NK-92 (cell line): Measurements from ENCODE around the gene SOAT2.
"Not testable (repeated sequence)": the region's sequence is repeated elsewhere in the genome, so short reads cannot be mapped to it uniquely, and the experiment has no call there.

ENCODE experiments used
- DNase-seq: peaks from one replicate; lab custom pipeline; 2025; ENCODE audit not compliant: unreplicated experiment; lab: John Stamatoyannopoulos, UW

SOAT2 gene

DNA sequence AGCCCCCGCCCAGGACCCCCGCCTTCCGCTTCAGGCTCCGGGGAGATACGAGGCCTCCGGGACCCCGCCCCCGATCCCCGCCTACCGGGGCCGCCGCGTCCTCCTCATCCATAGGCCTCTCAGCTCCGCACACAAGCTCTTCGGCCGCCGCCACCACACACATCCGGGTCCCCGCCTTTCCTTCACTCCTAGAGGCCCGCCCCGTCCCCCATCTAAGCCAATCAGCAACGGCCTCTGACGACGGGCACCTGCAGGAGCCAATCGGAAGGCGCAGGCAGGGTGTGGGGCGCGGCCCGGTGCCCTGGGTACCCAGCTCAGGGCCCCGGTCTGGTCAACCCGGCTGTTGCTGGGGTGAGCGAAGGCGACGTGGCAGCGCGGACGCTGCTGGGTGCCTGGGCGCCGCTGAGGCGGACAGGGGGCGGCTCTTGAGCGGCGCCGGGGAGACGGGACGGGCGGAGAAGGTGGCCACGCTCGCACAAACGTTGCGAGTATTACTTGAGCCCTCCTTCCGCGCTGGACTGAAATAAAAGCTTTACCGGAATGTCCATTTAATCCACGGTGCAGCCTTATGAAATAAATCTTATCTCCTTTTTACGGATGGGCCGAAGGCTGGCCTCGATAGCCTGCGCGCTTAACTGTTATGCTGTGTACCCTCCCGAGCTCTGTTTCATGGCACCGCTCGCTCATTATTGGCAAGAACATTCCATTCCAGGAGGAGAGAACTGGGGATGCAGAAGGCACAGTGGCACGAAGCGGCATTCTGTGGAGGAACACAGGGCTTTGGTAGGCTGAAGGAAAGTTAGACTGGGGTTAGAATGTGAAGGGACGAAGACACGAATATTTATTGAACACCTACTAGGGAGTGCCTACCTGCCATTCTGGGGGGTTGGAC, 23.8 kb upstream of the SOAT2 start, which contains the start of gene SPRYD3:
Gene SPRYD3 (minus strand): TSS at position 165 of the 892 bp plus-strand sequence. CDS start 57 bp downstream, at position 108.
- DNase-seq = peak; percentile 74

DNA sequence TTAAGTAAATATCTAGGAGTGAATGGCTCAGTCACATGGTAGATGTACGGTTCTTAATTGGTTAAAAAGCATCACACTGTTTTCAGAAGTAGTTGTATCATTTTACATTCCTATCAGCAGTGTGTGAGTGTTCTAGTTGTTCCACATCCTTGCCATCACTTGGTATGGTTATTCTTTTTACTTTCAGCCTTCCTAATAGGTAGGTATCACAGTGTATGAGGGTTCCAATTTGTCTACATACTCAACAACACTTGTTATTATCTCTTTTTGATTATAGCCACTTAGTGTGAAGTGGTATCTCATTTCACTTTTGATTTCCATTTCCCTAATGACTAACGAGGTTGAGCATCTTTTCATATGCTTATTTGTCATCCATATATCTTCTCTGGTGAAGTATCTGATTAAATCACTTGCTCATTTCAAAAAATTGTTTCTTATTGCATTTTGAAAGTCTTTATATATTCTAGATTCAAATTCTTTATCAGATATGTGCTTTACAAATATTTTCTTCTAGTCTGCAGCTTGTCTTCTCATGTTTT, 20.6 kb upstream of the SOAT2 start:
- DNase-seq = no peak

DNA sequence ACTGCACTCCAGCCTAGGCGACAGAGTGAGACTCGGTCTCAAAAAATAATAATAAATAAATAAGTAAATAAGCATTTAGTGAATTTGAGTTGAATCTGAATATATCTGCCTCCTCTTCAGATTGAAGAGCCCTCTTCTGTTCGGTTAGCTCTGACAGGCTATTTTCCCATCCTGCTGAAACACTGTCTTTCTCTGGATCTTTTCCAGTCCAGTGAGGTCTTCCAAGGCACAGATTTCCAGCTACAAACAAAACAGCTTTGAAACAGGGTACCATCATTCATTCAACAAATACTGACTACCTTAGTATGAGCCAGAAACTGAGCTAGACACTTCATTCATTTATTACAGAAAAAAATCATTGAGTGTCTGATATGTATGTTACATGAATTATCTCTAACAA, 16.9 kb upstream of the SOAT2 start:
- no peak for DNase-seq

DNA sequence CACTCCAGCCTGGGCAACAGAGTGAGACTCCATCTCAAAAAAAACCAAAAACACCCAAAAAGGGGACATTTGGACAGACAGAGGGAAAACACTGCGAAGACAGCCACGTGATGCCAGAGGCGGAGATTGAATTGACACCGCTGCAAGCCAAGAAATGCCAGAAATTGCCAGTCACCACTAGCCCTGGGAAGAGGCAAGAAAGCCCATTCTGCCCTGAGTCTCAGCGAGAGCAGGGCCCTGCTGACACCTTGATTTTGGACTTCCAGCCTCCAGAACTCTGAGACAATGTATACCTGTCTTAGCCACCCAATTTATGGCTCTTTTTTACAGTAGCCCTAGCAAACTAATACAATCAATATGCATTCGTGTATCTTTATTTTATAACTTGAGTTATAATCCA, 13.2 kb upstream of the SOAT2 start:
- no peak for DNase-seq

DNA sequence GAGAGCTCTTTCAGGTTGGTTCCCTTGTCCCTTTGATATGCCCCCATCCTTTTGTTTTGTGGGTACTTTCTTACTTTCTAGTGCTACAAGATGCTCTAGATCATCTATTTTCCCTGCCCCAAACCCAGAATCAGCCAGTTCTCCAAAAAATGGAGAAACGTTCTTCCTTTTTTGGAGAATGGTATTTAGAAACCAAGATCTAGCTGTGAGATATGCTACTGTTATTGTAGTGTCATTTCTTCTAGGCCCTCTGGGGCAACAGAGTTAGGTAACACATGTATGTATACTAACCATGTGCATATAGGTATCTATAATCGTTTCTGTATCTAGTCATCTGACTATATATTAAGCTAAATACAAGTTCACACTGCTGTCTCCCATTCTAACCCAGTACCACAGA, 12.7 kb upstream of the SOAT2 start:
- no peak for DNase-seq

DNA sequence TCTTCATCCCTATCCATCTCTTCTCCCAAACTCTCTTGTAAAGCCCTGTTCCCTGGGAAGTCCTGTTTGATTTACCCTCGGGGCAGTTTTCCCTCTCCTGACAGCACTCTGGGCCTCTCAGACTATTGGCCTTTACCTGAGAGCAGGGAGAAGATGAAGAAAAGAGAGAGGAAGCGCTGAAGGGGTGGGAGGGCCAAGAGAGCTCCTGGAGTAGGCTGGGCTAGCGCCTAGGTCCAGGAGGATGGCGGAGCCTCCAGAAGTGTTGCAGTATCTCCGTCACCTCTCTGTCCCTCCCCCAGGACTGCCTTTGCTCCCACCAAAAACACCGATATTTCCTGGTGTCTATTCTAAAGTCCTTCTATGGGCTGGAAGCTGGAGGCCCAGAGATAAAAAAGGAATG, 11.5 kb upstream of the SOAT2 start:
- DNase-seq = no peak

DNA sequence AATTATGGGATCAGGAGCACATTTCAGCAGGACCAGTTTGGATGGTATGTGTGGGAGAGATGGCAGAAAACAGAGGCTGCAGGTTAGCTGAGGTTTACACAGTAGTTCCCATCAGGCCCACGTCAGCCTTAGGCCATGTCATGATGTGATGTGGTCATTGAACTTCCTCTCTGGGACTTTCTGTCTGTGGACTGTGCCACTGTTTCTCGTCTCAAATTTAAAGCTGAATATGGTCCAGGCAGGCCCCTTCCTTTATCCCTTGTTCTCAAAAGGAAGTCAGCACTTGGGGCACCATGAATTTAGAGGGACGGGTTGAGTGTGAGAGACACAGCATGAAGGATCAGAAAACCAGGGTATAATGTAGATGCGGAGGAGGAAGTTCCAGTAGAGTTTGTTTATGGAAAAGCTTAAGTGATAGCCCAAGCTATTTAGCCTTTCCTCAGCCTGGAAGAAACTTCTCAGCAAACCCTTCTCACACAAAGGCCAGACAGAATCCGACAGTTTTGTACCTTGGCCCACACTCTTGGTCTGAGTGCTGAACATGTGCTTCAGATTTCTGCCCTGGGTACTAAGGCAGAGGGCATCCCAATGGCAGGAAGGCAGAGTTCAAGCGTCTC, 9.4 kb upstream of the SOAT2 start:
- DNase-seq = no peak

DNA sequence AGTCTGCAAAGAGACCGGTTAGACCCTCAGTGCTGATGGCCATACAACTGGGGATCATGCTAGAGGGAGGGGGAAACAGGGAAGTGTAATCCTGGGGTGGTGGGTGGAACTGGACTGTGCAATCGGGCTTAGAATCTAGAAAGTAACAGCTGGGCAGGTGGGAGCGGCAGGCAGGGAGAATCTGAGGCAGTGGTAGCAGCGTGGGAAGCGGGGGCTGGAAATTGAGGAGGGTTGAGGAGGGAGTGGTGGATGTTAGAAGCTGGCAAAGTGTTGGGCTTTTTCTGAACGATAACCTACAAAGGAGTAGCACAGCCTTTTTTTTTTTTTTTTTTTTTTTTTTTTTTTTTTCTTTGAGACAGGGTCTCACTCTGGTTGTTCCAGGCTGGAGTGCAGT, 8.9 kb upstream of the SOAT2 start:
- no peak for DNase-seq

DNA sequence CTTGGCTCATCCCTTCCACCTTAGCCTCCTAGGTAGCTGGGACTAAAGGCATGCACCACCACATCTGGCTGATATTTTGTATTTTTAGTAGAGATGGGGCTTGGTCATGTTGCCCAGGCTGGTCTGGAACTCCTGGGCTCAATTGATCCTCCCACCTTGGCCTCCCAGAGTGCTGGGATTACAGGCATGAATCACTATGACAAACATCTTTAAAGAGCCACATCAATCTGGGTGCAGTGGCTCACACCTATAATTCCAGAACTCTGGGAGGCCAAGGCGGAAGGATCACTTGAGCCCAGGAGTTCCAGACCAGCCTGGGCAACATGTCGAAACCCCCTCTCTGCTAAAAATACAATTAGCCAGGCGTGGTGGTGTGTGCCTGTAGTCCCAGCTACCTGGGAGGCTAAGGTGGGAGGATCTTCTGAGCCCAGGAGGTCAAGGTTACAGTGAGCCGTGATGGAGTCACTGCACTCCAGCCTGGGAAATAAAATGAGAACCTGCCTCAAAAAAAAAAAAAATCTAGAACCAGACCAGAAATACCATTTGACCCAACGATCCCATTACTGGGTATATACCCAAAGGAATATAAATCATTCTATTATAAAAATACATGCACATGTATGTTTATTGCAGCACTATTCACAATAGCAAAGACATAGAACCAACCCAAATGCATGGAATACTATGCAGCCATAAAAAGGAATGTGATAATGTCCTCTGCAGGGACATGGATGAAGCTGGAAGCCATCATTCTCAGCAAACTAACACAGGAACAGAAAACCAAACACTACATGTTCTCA, 8.3 kb upstream of the SOAT2 start:
- not testable (repeated sequence) for DNase-seq

DNA sequence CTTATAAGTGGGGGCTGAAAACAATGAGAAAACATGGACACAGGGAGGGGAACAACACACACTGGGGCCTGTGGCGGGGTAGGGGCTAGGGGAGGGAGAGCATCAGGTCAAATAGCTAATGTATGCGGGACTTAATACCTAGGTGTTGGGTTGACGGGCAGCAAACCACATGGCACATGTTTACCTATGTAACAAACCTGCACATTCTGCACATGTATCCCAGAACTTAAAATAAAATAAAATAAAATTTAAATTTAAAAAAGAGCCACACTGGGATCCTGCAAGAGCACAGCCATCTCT, 7.7 kb upstream of the SOAT2 start:
- DNase-seq = not testable (repeated sequence)

DNA sequence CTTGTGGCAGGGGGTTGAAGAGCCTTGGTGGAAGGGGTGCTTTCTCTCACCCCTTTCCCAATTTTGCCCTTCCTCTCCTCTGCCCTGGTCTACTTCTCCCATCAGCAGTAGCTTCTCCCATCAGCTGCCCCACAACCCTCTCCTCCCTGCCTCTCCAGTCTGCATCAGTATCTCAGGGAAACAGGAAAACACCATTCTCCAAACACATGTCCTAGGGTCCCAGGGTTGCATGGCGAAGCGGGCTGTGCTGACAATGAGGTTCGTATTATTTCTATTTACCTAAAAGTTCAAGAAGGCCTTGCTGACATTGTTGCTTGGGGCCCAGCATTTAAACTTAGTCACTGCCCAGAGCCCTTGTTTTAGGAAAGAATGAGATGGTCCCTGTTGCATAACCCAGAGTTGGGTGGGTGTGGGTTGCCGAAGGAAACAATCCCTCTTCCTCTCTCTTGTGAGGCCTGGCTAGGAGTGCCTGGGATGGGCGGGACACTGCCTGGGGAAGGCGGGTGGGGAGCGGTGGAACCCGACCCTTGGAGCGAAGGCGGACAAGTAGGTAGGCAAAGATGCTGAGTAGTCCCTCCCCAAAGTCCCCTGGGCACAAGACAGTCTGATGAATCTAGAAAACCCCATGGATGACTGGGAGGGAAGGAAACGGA, 7.1 kb upstream of the SOAT2 start:
- no peak for DNase-seq

DNA sequence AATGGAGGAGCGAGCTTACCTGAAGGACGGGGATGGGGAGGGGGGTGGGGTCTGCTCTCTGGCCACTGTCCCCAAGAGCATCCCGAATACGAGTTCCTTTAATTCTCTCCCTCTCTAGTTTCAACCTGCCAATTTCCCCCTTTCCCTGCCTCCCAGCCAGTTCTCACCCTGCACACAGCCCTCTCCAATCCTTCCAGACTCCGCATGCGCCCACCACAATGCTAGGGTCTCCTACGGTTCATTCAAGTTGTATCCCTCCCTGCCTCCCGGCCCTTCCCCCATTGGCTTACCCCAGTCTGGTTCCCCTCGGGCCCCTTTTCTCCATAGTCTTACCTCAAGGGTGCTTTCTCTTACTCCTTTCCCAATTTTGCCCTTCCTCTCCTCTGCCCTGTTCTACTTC, 6.5 kb upstream of the SOAT2 start:
- DNase-seq = no peak

DNA sequence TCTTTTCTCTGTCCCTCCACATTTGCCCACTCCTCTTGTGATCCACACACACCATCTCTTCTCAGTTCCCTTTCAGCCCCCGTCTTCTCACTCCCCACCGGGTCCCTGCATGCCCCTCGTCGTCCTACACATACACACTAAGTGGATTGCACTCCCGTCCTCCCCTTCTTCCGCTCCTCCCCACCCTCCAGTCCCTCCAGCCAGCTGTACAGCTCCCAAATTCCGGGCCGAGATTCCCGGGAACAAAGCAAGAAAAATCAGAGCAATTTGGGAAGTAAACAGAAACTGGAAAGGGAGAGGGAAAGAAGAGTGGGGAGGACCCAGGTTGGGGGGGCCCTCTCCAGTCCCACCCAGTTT, 6.1 kb upstream of the SOAT2 start:
- no peak for DNase-seq

DNA sequence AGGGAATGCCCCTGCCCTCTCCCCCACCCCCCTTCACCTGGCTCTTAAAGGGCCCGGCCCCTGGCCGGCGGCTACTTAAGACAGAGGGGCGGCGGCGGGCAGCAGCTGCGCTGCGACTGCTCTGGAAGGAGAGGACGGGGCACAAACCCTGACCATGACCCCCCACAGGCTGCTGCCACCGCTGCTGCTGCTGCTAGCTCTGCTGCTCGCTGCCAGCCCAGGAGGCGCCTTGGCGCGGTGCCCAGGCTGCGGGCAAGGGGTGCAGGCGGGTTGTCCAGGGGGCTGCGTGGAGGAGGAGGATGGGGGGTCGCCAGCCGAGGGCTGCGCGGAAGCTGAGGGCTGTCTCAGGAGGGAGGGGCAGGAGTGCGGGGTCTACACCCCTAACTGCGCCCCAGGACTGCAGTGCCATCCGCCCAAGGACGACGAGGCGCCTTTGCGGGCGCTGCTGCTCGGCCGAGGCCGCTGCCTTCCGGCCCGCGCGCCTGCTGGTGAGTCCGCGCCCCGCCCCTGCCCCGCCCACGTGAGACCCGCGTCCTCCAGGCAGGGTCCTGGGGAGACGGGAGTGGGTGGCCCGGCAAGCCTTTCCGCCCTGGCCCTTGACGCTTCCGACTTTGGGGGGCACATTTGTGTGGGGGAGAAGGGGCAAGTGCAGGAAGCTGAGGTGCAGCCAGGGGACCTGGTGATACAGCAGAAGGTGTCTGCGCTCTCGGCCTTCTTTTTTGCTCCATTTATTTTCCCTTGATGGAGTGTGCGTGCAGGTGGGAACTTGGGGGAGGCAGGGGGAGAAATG, 5.5 kb upstream of the SOAT2 start, which contains the start of gene IGFBP6:
Gene IGFBP6 (plus strand): TSS at position 104 of the 790 bp plus-strand sequence. CDS start 51 bp downstream, at position 155.
- DNase-seq = no peak

DNA sequence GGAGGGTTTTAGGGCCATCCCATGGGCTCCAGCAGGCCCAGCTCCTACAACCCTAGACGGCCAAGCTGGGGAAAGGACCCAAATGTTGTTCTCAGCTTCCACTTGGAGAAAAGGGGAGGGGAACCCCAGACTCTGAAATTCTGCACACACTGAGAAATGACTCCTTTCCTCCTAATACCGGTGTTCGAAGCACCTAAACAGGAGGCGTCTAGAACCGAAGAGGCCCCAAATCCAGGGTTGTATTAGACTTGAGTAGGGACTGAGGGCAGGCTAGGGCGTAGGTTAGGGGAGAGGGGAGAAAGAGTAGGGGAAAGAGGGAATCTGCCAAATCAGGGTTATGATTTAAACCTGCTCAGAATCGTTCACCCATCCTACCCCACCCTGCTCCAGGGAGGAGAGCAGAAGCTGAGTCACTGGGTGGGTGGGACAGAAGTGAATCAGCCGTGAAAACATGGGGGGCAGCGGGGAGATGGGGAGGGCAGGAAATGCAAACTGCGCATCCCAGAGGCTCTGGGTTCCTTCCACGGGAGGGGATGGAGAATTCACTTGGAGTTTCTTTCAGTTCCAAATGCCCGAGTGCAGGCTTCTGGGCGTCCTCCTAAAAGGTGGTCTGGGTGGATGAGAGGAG, 4.8 kb upstream of the SOAT2 start:
- DNase-seq = no peak

DNA sequence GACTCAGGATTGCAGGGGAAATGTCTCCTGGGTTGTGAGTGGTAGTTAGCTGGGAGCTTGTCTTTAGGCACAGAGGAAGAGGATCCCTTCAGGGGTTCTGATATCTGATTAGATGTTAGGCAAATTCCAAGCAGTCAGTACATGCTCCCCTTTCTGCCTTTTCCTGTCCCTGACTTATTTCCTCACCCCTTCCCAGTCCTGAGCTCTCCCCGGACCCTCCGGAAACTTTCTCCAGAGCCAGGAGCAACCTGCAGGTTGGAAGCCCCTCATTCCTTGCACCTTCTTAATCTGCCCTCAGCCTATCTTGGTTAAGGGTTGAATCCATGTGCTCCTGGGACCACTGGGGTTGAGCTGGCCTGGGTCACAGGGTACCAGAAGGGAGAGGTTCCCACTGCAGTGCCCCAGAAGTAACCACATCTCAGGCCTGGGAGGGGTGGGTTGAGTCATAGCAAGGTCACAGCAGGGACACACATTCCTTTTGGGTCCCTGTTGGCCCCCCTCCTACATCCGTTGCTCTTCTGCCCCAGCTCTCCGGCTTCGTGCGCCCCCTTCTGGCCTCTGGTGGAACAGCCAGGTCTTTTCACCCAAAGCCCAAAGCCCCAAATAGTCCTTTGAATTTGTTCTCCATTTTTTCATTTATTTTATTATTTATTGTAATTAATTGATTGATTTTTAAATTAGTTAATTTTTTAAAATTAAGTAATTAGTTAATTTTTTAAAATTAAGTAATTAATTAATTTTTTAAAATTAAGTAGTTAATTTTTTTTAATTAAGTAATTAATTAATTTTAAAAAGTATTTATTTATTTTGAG, 4.0 kb upstream of the SOAT2 start:
- DNase-seq = peak; percentile 48

DNA sequence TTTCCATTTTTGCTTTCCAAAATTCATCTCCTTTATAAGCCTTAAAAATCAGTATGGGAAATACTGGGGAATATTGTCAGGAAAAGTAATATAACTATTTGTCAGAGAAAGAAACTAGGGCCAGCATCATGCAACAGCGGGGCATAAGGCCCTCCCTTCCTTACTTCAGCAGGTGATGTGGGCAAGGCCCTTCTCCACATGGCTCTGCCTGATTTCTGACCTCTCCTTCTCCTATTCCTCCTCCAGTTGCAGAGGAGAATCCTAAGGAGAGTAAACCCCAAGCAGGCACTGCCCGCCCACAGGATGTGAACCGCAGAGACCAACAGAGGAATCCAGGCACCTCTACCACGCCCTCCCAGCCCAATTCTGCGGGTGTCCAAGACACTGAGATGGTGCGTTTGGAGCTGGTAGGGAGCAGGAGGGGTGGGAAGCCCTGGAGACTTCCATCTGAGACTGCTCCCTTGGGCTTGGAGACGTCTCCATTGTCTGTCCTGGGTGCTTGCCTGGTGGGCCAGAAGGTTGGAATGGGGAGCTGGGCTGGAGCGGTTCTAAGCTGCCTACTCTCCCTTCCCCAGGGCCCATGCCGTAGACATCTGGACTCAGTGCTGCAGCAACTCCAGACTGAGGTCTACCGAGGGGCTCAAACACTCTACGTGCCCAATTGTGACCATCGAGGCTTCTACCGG, 2.7 kb upstream of the SOAT2 start:
- DNase-seq = no peak

DNA sequence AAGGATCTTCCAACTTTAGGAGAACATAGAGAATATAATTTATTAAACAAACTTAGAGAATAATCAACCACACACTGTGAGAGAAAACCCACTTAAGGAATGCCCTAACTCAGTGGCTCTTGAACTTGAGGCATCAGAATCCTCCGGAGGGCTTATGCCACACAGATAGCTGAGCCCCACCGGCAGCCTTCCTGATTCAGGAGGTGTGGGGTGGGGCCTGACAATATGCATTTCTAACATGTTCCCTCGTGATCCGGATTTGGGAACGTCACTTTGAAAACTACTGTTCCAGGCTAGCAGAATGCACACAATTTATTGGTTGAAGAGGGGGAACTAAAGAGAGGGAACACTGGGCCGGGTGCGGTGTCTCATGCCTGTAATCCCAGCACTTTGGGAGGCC, 2.0 kb upstream of the SOAT2 start:
- no peak for DNase-seq
